ENCODE data around the gene PTRHD1. TPM values are rescaled to one million over a fixed set of nuclear protein-coding genes. Genes with fewer than 3 reads are reported as not detected.

Gene PTRHD1
- total RNA-seq, 4 donors from 2014 or later = 8.1 to 20.4 (median 15.6) TPM

DNA sequence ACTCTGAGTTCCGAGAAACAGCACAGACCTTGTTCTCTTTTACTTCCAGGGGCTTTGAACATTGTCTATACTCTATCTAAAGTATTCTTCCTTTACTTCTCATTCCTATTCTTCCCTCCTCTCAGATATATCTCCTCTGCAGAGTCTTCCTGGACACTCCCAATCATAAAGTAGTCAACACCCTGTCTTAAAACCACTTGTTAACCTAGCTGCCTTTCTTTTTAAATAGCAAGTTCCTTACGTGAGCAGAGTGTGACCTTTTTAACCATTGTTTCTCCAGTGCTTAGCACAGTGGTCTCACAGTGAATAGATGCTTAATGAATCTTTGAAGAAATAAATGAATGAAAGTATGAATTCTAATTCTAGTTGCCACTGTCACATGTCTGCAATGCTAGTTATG lies 47.4 kb downstream of the PTRHD1 start:
- DNase-seq (ENCODE audit: extremely low spot score) = no peak
- Histone ChIP-seq H3K27ac (replicated peaks in 1 of 4) (no peak overlapping the region), H3K4me3 (no peak overlapping the region), H3K4me1 (peaks cover 0 to 8% (median 3%) of the 10 kb centered on the region in 4 donors), H3K27me3 (no peaks in the 10 kb centered on the region), H3K9me3 (no peaks in the 10 kb centered on the region), H3K36me3 (peaks cover 12 to 43% (median 25%) of the 10 kb centered on the region in 4 donors)
- WGBS = 82% methylated on average over 2 of the region's 2 CpGs
- intact Hi-C loops (cut with DNase I) = no loop called here
- TF ChIP-seq, protein P1, sequence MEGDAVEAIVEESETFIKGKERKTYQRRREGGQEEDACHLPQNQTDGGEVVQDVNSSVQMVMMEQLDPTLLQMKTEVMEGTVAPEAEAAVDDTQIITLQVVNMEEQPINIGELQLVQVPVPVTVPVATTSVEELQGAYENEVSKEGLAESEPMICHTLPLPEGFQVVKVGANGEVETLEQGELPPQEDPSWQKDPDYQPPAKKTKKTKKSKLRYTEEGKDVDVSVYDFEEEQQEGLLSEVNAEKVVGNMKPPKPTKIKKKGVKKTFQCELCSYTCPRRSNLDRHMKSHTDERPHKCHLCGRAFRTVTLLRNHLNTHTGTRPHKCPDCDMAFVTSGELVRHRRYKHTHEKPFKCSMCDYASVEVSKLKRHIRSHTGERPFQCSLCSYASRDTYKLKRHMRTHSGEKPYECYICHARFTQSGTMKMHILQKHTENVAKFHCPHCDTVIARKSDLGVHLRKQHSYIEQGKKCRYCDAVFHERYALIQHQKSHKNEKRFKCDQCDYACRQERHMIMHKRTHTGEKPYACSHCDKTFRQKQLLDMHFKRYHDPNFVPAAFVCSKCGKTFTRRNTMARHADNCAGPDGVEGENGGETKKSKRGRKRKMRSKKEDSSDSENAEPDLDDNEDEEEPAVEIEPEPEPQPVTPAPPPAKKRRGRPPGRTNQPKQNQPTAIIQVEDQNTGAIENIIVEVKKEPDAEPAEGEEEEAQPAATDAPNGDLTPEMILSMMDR (IDR thresholded peaks at IDR 0.05) = no peak
- TF ChIP-seq POLR2A (IDR thresholded peaks at IDR 0.05; ENCODE audit: low read depth) (no peak), EP300 (IDR thresholded peaks at IDR 0.05) (no peak), POLR2AphosphoS5 (IDR thresholded peaks at IDR 0.05) (no peak)

DNA sequence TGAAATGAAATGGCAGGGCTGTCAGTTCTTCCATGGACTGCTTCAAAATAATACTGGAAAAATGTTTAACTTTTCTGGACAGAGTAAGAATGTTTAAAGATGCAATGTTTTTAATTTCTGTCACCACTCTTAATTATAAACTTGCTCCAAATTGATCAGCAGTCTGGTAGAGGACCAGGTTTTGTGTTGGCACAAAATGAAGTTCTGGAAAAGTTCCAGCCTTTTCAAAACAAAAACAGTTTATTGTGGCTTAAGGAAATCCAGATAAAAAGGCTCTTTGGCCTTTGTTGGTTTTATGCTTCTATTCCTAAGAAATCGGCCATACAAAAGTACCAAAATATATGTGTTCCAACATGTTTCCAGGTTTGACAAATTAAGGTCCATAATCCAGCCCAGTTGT lies 48.8 kb downstream of the PTRHD1 start:
- 88% methylated on average over 1 of the region's 1 CpG for WGBS
- DNase-seq (ENCODE audit: extremely low spot score) = no peak
- Histone ChIP-seq H3K4me3 (no peak overlapping the region), H3K4me1 (peaks cover 0 to 8% (median 3%) of the 10 kb centered on the region in 4 donors), H3K9me3 (no peaks in the 10 kb centered on the region), H3K36me3 (peaks cover 12 to 43% (median 29%) of the 10 kb centered on the region in 4 donors), H3K27ac (replicated peaks in 1 of 4) (no peak overlapping the region), H3K27me3 (no peaks in the 10 kb centered on the region)
- TF ChIP-seq POLR2AphosphoS5 (IDR thresholded peaks at IDR 0.05) (no peak), POLR2A (IDR thresholded peaks at IDR 0.05; ENCODE audit: low read depth) (no peak), EP300 (IDR thresholded peaks at IDR 0.05) (no peak)
- TF ChIP-seq, protein P1 (IDR thresholded peaks at IDR 0.05) = no peak
- intact Hi-C loops (cut with DNase I) = no loop called here

DNA sequence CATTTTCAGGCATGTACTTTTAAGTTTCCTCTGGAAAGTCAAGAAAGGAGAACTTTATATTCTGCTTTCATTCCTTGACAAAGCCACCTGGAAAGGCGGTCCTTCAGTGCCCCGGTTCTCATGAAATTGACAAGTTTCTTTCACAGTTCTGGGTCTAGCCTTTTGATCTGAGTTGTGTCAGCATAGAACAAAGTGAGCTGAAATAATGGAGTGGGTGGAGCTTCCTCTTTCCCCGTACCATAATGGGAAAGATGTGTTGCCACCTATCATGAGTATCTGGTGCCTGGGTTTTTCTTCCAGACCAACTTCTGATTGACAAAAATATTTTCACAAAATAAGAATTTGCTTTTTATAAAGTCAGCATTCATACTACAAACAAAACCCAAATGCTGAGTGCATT lies 49.3 kb downstream of the PTRHD1 start:
- DNase-seq (ENCODE audit: extremely low spot score) = no peak
- 72% methylated on average over 3 of the region's 3 CpGs for WGBS
- peaks cover 12 to 43% (median 27%) of the 10 kb centered on the region in 4 donors for H3K36me3 ChIP-seq
- TF ChIP-seq POLR2AphosphoS5 (IDR thresholded peaks at IDR 0.05) = no peak
- no peak for TF ChIP-seq EP300 (IDR thresholded peaks at IDR 0.05)
- intact Hi-C loops (cut with DNase I) = no loop called here
- H3K4me1 ChIP-seq = peaks cover 0 to 8% (median 3%) of the 10 kb centered on the region in 4 donors
- no peaks in the 10 kb centered on the region for H3K27me3 ChIP-seq
- H3K9me3 ChIP-seq = no peaks in the 10 kb centered on the region
- no peak overlapping the region for H3K4me3 ChIP-seq
- no peak overlapping the region for H3K27ac ChIP-seq (replicated peaks in 1 of 4)

DNA sequence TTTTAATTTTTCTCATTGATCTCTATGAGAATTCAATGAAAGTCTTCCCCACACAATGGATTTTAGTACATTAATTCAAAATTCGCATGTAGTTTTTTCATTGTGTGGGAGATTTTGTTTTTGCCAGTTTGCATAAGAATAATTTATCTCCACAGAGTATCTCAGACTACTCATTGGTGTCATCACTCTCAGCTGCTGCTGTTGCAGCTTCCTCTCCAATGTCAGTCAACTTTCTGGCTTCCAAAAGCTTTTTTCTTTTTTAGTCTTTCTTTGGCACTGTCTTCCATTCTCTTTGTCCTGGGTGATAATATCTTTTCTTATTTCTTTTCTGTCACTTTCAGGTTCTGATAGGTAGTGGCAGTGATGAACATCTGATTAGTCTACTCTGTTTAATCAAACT lies 50.5 kb downstream of the PTRHD1 start:
- DNase-seq (ENCODE audit: extremely low spot score) = no peak
- Histone ChIP-seq H3K9me3 (no peaks in the 10 kb centered on the region), H3K4me3 (no peak overlapping the region), H3K36me3 (peaks cover 12 to 39% (median 25%) of the 10 kb centered on the region in 4 donors), H3K27ac (replicated peaks in 1 of 4) (no peak overlapping the region), H3K27me3 (no peaks in the 10 kb centered on the region), H3K4me1 (peaks cover 8 to 12% (median 10%) of the 10 kb centered on the region in 4 donors)
- intact Hi-C loops (cut with DNase I) = no loop called here
- TF ChIP-seq EP300 (IDR thresholded peaks at IDR 0.05) (no peak), POLR2AphosphoS5 (IDR thresholded peaks at IDR 0.05) (no peak), POLR2A (IDR thresholded peaks at IDR 0.05; ENCODE audit: low read depth) (no peak)
- TF ChIP-seq, protein P1 (IDR thresholded peaks at IDR 0.05) = no peak
- WGBS = 79% methylated on average over 1 of the region's 1 CpG

DNA sequence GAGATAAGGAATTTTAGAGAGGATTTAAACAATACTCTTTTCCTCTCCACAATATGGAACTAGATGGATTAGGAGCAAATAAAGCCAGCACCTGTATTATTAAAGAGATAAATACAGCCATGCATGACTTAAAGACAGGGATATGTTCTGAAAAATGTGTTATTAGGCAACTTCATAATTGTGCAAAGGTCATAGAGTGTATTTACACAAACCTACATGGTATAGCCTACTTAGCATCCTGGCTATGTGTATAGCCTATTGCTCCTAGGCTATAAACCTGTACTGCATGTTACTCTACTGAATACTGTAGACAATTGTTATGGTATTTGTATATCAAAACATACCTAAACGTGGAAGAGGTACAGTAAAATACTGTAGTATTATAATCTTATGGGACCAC lies 53.0 kb downstream of the PTRHD1 start:
- no peak overlapping the region for H3K27ac ChIP-seq (replicated peaks in 1 of 4)
- H3K36me3 ChIP-seq = peaks cover 7 to 30% (median 20%) of the 10 kb centered on the region in 4 donors
- H3K9me3 ChIP-seq = no peaks in the 10 kb centered on the region
- WGBS = 86% methylated on average over 1 of the region's 1 CpG
- H3K4me3 ChIP-seq = no peak overlapping the region
- intact Hi-C loops (cut with DNase I) = no loop called here
- TF ChIP-seq EP300 (IDR thresholded peaks at IDR 0.05) = no peak
- TF ChIP-seq, protein P1 (IDR thresholded peaks at IDR 0.05) = no peak
- TF ChIP-seq POLR2AphosphoS5 (IDR thresholded peaks at IDR 0.05) = no peak
- TF ChIP-seq POLR2A (IDR thresholded peaks at IDR 0.05; ENCODE audit: low read depth) = no peak
- no peaks in the 10 kb centered on the region for H3K27me3 ChIP-seq
- H3K4me1 ChIP-seq = peaks cover 10 to 20% (median 14%) of the 10 kb centered on the region in 4 donors
- no peak for DNase-seq (ENCODE audit: extremely low spot score)

Other genes with a start within 250 kb of the PTRHD1 start
- 1 to 10 TPM; 1.2 to 2.7 (median 1.4) TPM for gene CENPO, start within 50 bp of the PTRHD1 start, total RNA-seq
- gene ADCY3, start 126.8 kb upstream of the PTRHD1 start, total RNA-seq = 10 to 100 TPM; 21.2 to 70.6 (median 53.8) TPM
- gene DNAJC27, start 178.6 kb upstream of the PTRHD1 start, total RNA-seq = 1 to 10 TPM; 5.8 to 8.6 (median 7.5) TPM
- gene EFR3B, start 248.7 kb upstream of the PTRHD1 start, total RNA-seq = 1 to 10 TPM in 2 of 4 donors, under 1 TPM in 2; 0.65 to 2.9 (median 1.00) TPM

Data from esophagus muscularis mucosa (tissue), 4 donors.